Right forelimb (tissue), 1 donor: Measurements from ENCODE around the gene ROCK2.
"Not testable (repeated sequence)": the region's sequence is repeated elsewhere in the genome, so short reads cannot be mapped to it uniquely, and the experiment has no call there.

ENCODE experiments used
- DNase-seq: peaks from one replicate; pipeline ENCODE4 v3.0.0-alpha.2; 2018

ROCK2 gene

GRCh38 chr2:11174222-11174621, 170.2 kb downstream of the ROCK2 start:
- no peak for DNase-seq

DNA sequence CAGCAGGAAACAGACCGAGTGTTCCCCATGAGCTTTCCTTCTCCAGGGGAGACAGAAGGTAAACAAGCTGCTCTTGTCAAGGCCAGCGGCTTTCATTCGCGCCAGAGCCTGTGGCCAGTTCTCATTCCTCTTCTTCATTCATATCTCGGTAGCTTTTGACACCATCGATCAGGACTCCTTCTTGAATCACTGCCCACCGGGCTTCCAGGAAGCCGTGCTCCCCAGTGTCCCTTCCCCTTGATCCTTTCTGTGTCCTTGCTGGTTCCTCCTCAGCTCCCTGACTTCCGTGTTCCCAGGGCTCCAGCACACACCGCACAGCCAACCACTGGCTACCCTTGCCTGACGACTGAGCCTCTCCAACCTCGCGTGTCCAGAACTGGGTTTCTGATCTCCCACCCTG, 175.1 kb downstream of the ROCK2 start:
- DNase-seq, result no peak

- no peak for DNase-seq
Observed at GRCh38 chr2:11168488-11168887, 175.9 kb downstream of the ROCK2 start.

GRCh38 chr2:11166476-11166875, 178.0 kb downstream of the ROCK2 start:
- DNase-seq, result no peak

GRCh38 chr2:11165046-11165445, 179.4 kb downstream of the ROCK2 start:
- not testable (repeated sequence) for DNase-seq

- no peak for DNase-seq
Observed at GRCh38 chr2:11163439-11164317, 180.8 kb downstream of the ROCK2 start.

DNA sequence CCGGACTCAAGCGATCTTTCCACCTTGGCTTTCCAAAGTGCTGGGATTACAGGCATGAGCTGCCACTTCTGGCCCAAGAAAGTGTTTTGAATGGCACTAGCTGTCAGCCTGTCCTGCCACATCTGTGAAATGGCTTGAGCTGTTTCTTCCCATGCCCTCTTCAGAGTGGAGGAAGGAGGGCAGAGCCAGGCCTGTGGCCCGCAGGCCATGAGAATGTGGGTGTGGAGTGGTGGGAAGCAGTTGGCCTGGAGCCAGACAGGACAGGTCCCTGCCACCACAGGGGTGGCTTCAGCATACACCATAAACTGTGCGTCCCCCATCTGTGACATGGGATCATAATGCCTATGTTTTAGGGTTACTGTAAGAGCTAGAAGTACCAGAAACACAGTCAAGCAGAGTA, 182.7 kb downstream of the ROCK2 start:
- no peak for DNase-seq

GRCh38 chr2:11160731-11161455, 183.5 kb downstream of the ROCK2 start:
- no peak for DNase-seq

DNA sequence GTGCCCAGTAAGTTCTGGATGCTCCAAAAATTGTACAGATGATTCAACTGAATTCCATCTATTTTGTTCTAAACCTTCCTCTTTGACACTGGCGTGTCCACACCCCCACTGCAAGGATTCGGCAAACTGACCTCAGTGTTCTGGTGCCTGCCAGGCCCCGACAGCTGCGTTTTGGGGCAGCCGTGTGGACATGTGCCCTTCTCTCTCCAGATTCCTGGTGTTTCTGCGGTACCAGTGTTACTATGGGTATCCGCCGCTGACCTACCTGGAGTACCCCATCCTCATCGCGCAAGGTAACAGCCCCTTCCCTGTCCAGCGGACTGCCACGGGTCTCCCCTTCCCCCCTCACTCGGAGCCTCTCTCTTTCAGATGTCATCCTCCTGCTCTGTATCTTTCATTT, 184.2 kb downstream of the ROCK2 start:
- no peak for DNase-seq

DNA sequence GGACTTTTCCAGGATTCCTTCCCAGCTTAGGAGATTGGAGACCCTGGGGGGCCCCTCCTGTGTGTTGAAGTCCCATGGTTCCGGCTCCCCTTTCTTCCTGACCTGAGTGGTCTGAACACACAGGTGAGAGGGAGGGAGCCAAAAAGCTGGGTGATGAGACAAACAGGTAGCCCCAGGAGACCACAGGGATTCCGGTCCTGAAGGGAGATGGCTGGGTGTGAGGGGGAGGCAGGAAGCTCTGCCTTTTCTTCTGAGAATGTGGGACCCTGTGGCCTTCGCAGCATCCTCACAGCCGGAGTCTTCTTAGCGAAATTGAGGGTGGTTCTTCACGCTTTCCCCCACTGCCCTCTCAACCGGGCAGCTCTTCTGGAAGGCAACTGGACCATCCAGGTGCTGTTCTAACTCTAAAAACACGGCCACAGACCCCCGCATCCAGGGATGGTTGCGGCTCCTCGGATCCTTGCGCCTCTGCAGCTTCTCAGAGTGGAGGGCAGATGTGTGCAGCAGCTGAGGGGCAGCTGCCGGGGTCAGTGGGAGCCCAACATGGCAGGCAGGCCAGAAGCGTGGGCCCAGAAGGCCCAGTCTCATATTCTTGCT, 184.8 kb downstream of the ROCK2 start:
- no peak for DNase-seq

DNA sequence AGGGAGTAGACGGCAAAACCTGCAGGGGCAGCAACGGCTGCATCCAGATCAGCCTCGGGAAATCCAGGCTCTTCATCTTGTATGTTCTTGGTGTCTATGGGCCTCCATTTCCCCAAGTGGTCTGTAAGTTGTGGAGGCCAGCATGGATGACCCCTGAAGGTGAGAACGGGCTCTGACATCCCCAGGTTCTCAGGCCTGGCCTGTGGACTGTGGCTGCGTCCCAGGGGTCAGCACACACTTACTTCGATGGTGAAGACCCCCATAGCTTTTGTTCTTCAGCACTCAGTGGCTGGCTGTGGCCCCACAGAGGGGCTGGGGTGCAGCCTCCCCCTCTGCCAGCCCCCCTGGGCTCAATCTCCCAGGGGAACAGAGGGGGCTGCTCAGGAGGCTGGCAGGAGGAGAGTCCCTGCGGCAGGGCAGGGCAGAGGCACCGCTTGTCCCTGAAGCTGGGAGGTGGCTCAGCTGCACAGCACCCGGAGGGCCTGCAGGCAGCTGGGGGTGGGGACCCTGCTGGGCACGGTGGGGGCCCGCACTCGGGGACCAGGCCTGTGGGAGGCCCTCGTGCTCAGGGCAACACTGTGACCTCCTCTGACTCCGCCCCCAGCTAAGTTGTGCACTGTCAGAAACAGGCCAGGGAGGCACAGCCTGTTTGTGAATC, 185.4 kb downstream of the ROCK2 start:
- no peak for DNase-seq

- no peak for DNase-seq
Observed at GRCh38 chr2:11157731-11158130, 186.7 kb downstream of the ROCK2 start.

- no peak for DNase-seq
Observed at GRCh38 chr2:11157296-11157695, 187.1 kb downstream of the ROCK2 start.

DNA sequence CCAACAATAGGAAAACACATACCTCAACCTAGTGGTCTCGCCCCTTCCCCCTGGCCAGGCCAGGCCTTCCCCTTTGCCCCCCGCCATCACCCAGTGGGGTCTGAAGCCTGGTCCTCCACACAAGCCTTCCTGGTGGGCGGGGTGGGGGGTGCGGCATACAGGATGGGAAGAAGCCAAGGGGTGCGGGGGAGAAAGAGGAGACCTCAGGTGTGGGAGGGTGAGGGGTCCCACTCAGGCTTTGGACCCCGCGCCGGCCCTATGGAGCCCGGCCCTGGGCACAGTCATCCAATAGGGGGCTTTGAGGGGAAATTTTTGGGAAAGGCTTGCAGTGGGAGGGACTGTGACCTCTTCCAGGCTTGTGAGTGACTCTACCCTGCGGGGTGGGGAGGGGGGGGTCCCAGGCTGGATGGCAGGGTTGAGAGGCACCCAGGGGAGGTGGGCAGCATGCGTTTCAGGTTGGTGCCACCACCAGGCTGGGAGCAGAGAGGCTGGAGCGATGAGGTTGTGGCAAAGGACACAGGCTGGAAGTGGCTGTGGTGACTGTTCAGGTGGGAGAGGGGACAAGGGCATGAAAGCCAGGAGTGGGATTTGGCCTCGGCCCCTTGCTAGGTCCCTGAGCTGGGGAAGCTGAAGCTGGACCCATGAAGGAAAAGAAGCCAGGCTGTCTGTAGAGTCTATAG, 187.9 kb downstream of the ROCK2 start:
- no peak for DNase-seq

GRCh38 chr2:11155381-11156035, 188.9 kb downstream of the ROCK2 start, which contains the start of gene SLC66A3:
TSS of gene SLC66A3 (plus strand) at chr2:11155467. CDS start at chr2:11155547, 80 bp downstream.
- no peak for DNase-seq

DNA sequence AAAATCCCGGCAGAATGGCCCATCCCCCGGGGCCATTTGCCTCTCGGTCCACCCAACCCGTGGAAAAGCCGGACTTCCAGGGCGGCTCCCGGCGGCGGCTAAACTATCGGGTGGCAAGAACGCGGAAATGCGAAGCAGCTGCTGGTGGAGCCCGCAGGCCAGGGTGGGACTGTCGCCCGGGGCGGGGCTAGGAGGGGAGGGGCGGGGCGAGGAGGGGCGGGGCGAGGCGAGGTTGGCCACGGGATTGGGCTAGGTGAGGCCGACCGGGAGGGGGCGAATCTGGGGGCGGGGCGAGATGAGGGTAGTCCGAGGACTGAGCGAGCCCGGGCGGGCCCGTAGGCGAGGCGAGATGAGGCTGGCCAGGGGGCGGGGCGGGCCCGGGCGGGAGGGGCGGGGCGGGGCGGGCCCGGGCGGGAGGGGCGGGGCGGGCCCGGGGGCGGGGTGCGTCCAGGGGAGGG, 189.5 kb downstream of the ROCK2 start:
- peak; percentile 99 for DNase-seq

- no peak for DNase-seq
Observed at GRCh38 chr2:11154016-11154922, 190.2 kb downstream of the ROCK2 start.

GRCh38 chr2:11152591-11152990, 191.8 kb downstream of the ROCK2 start:
- no peak for DNase-seq

GRCh38 chr2:11147263-11147662, 197.2 kb downstream of the ROCK2 start:
- DNase-seq, result no peak

DNA sequence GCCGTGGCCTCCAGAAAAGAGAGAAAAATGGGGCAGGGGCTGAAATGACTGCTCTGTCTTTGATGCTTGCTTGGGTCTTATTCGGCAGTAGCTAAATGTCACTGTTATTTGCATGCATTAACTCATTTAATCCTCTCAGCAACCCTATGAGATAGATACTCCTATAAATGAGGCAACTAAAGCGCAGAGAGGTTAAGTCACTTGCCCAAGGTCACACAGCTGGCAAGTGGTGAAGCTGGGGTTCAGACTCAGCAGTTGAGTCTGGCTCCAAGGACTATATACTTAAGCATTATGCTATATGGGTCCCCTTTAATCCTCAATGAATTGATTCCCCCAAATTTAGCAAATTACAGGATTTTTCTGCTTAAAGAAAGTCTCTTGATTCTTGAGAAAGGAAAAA, 198.4 kb downstream of the ROCK2 start:
- no peak for DNase-seq

DNA sequence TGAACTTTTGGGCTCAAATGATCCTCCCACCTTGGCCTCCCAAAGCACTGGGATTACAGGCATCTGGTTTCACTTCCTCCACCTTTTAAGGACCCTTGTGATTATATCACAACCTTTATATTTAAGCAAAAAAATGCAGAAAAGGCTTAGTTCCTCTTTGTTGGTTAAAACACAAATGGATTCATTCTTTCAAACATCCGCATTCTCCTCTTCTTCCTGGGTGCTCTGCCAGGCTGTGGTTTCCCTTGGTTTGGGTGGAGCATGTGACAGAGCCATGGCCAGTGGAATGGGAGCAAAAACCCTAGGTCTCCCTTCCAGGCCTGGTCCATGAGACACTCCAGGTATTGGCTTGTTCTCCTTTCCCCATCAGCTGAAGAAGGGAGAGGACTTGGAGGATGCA, 199.1 kb downstream of the ROCK2 start:
- no peak for DNase-seq
